Uterus (tissue), 4 donors: ENCODE results near the gene DMXL2. TPM values are rescaled to one million over a fixed set of nuclear protein-coding genes. Genes with fewer than 3 reads are reported as not detected.
"Not testable (repeated sequence)": the region's sequence is repeated elsewhere in the genome, so short reads cannot be mapped to it uniquely, and the experiment has no call there.

Experiments
- DNase-seq, 2 donors: peaks; one replicate each; pipeline ENCODE4 v3.0.0-alpha.2; 2019 to 2020
- H3K27ac ChIP-seq, 2 donors: fragments of 200-600 bp; sonication (generic); 1 replicate in 1 of 2; 2 replicates in 1 of 2; pipeline ENCODE4 v1.5.1; 2016 to 2018
- H3K27me3 ChIP-seq, 2 donors: fragments of 200-600 bp; sonication (generic); one replicate each; pipeline ENCODE4 v1.5.1; 2018 to 2019; ENCODE audit warnings: control low read depth in 1 of 2
- H3K36me3 ChIP-seq, 2 donors: fragments of 200-600 bp; sonication (generic); one replicate each; pipeline ENCODE4 v1.5.1; 2019; ENCODE audit warnings: control low read depth in 1 of 2
- H3K4me1 ChIP-seq, 2 donors: fragments of 200-600 bp; sonication (generic); one replicate each; pipeline ENCODE4 v1.5.1; 2018 to 2019; ENCODE audit warnings: control low read depth in 1 of 2
- H3K4me3 ChIP-seq, 2 donors: fragments of 200-600 bp; sonication (generic); 1 replicate in 1 of 2; 2 replicates in 1 of 2; pipeline ENCODE4 v1.5.1; 2018 to 2019; ENCODE audit warnings: mild to moderate bottlenecking in 1 of 2
- H3K9me3 ChIP-seq, 2 donors: fragments of 200-600 bp; sonication (generic); one replicate each; pipeline ENCODE4 v1.5.1; 2019; ENCODE audit warnings: control low read depth in 1 of 2
- CTCF ChIP-seq, 4 experiments: fragments of 200-600 bp in 2 of 4; fragments of 450-650 bp in 2 of 4; sonication (generic) in 2 of 4; IDR thresholded peaks; one replicate each; pipeline ENCODE4 v1.5.1; 2016 to 2019; ENCODE audit warnings: antibody characterized with exemption in 4 of 4, mild to moderate bottlenecking in 2 of 4, moderate library complexity in 1 of 4
- POLR2A ChIP-seq, 2 donors: fragments of 450-650 bp; IDR thresholded peaks; one replicate each; pipeline ENCODE4 v1.6.1; 2016; ENCODE audit warnings: antibody characterized with exemption in 2 of 2, mild to moderate bottlenecking in 1 of 2, moderate library complexity in 1 of 2
- intact Hi-C: fragments of 100-400 bp; cut with DNase I; formaldehyde crosslinking; loops from one replicate; pipeline ENCODE4 v1.15.1; 2023; ENCODE audit warnings: low total_unique reads
- total RNA-seq, 4 donors: library from RNA; depleted of rRNA in 3 of 4; stranded (reverse); fragments of >200 nt in 3 of 4; gene quantifications; one replicate each; pipeline versions ENCODE4 v1.1.0 to v1.2.4, GENCODE V29; 2014 to 2023
- donor health status: DM: yes; HTN: yes; CAD: no.

Gene DMXL2
- total RNA-seq, 4 donors from 2014 or later = 6.9 to 100 (median 26.6) TPM

GRCh38 chr15:51617886-51618285 is 4.7 kb downstream of the DMXL2 start:
- DNase-seq = no peak
- no peaks in the 10 kb centered on the region for H3K36me3 ChIP-seq
- no peak overlapping the region for H3K27ac ChIP-seq
- TF ChIP-seq POLR2A (IDR thresholded peaks at IDR 0.05) = no peak
- no peak for TF ChIP-seq CTCF (IDR thresholded peaks at IDR 0.05)
- intact Hi-C loops = no loop called here
- H3K9me3 ChIP-seq = no peaks in the 10 kb centered on the region
- no peaks in the 10 kb centered on the region for H3K27me3 ChIP-seq
- H3K4me3 ChIP-seq = no peak overlapping the region
- H3K4me1 ChIP-seq = no peaks in the 10 kb centered on the region

- no peak overlapping the region for H3K4me3 ChIP-seq
- intact Hi-C loops = no loop called here
Measured at GRCh38 chr15:51613951-51614350, 8.6 kb downstream of the DMXL2 start.

GRCh38 chr15:51612669-51613068 is 9.9 kb downstream of the DMXL2 start:
- intact Hi-C loops, H3K4me1 ChIP-seq, H3K27me3 ChIP-seq, DNase-seq, H3K36me3 ChIP-seq, H3K9me3 ChIP-seq, H3K4me3 ChIP-seq, H3K27ac ChIP-seq: not testable (repeated sequence)

More at GRCh38 chr15:51613951-51614350, 8.6 kb downstream of the DMXL2 start:
- no peak for DNase-seq
- no peaks in the 10 kb centered on the region for H3K4me1 ChIP-seq
- H3K27ac ChIP-seq = no peak overlapping the region
- H3K27me3 ChIP-seq = no peaks in the 10 kb centered on the region
- TF ChIP-seq CTCF (IDR thresholded peaks at IDR 0.05) = no peak
- TF ChIP-seq POLR2A (IDR thresholded peaks at IDR 0.05) = no peak
- no peaks in the 10 kb centered on the region for H3K9me3 ChIP-seq
- no peaks in the 10 kb centered on the region for H3K36me3 ChIP-seq

GRCh38 chr15:51603462-51603948 is 19.1 kb downstream of the DMXL2 start:
- DNase-seq, H3K4me3 ChIP-seq, H3K9me3 ChIP-seq, H3K27ac ChIP-seq, H3K27me3 ChIP-seq, H3K4me1 ChIP-seq, H3K36me3 ChIP-seq, intact Hi-C loops: not testable (repeated sequence)

GRCh38 chr15:51603002-51603401 is 19.6 kb downstream of the DMXL2 start:
- TF ChIP-seq POLR2A (IDR thresholded peaks at IDR 0.05) = no peak
- no peak for TF ChIP-seq CTCF (IDR thresholded peaks at IDR 0.05)
- DNase-seq = no peak
- intact Hi-C loops = no loop called here
- no peak overlapping the region for H3K4me3 ChIP-seq
- no peaks in the 10 kb centered on the region for H3K36me3 ChIP-seq
- no peaks in the 10 kb centered on the region for H3K27me3 ChIP-seq
- H3K4me1 ChIP-seq = no peaks in the 10 kb centered on the region
- H3K27ac ChIP-seq = no peak overlapping the region
- H3K9me3 ChIP-seq = no peaks in the 10 kb centered on the region

- H3K36me3 ChIP-seq = no peaks in the 10 kb centered on the region
- H3K9me3 ChIP-seq = no peaks in the 10 kb centered on the region
- H3K27me3 ChIP-seq = no peaks in the 10 kb centered on the region
- no peak overlapping the region for H3K4me3 ChIP-seq
- H3K4me1 ChIP-seq = no peaks in the 10 kb centered on the region
- intact Hi-C loops = no loop called here
- no peak for DNase-seq
- no peak overlapping the region for H3K27ac ChIP-seq
- TF ChIP-seq CTCF (IDR thresholded peaks at IDR 0.05) (no peak), POLR2A (IDR thresholded peaks at IDR 0.05) (no peak)
Measured at GRCh38 chr15:51602484-51602883, 20.1 kb downstream of the DMXL2 start.
